ENCODE data around the gene HDAC4.

HDAC4 gene

DNA sequence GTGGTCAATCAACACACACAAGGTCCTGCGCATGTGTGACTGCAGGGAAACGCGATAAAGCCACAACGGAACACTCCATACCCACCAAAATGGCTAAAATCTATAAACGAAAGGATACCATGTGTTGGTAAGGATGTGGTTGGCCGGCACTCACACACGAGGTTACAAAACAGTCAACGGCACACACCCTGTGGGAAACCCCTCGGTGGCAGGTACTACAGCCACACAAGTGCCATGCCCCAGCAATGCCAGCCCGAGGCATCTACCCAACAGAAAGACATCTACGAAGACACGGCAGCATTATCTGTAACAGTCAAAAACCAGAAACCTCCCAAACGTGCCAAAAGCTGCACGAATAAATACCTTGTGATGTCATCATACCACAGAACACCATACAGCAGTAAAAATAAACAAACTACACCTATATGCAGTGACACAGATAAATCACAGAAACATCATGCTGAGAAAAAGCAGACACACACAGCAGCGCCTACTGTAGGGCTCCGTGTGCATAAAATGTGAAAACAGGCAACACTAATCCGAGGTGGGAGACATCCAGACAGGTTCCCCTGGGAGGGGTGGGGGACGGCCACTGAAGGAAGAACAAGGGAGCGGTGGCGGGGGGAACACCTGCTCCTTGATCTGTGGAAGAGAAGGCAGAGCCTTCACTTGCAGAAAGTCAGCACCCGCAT lies 36.7 kb downstream of the HDAC4 start:
- H3K4me1 ChIP-seq (ENCODE audit: insufficient read depth, insufficient read length): peaks cover 4% of the 10 kb centered on the region
- H3K9ac ChIP-seq (ENCODE audit: insufficient read length, low read depth): no peak overlapping the region
- H3K36me3 ChIP-seq (ENCODE audit: insufficient read depth, insufficient read length, low read length): peaks cover 7% of the 10 kb centered on the region
- DNase-seq (ENCODE audit: low read depth, low spot score): no peak
- H3K4me3 ChIP-seq (ENCODE audit: insufficient read length, low read depth): no peak overlapping the region
- H3K27me3 ChIP-seq (ENCODE audit: insufficient read depth, insufficient read length): no peaks in the 10 kb centered on the region
- TF ChIP-seq ZNF274 (IDR thresholded peaks at IDR 0.05; ENCODE audit: low read depth, low read length): no peak
- no peak for TF ChIP-seq YY1 (IDR thresholded peaks at IDR 0.05; ENCODE audit: insufficient read depth, insufficient read length)
- TF ChIP-seq SUZ12 (IDR thresholded peaks at IDR 0.05; ENCODE audit: extremely low read depth, insufficient read depth, insufficient read length): no peak
- H3K9me3 ChIP-seq (ENCODE audit: insufficient read depth, low read length): no peaks in the 10 kb centered on the region

- no peak for DNase-seq (ENCODE audit: low read depth, low spot score)
- Histone ChIP-seq H3K36me3 (ENCODE audit: insufficient read depth, insufficient read length, low read length) (peaks cover 7% of the 10 kb centered on the region), H3K9ac (ENCODE audit: insufficient read length, low read depth) (no peak overlapping the region), H3K9me3 (ENCODE audit: insufficient read depth, low read length) (no peaks in the 10 kb centered on the region), H3K27me3 (ENCODE audit: insufficient read depth, insufficient read length) (no peaks in the 10 kb centered on the region), H3K4me1 (ENCODE audit: insufficient read depth, insufficient read length) (peaks cover 4% of the 10 kb centered on the region), H3K4me3 (ENCODE audit: insufficient read length, low read depth) (no peak overlapping the region)
- TF ChIP-seq SUZ12 (IDR thresholded peaks at IDR 0.05; ENCODE audit: extremely low read depth, insufficient read depth, insufficient read length) (no peak), ZNF274 (IDR thresholded peaks at IDR 0.05; ENCODE audit: low read depth, low read length) (no peak), YY1 (IDR thresholded peaks at IDR 0.05; ENCODE audit: insufficient read depth, insufficient read length) (no peak)
Measured at GRCh38 chr2:239362507-239362906, 38.3 kb downstream of the HDAC4 start.

DNA sequence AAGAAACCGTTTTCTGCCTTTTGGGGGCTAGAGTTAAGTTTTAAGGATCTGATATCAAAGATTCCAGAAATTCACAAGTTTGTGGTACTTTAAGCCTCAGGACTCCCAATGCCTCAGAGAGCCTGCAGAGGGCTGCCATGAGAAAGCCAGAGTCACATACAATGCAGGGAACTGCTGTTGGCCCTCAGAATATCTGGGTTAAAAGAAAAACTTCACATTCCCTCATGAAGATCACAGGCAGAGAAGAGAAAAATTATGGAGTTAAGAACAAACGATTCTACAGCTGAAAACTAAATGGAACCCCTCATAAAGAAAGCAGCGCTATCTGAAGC lies 39.5 kb downstream of the HDAC4 start:
- TF ChIP-seq SUZ12 (IDR thresholded peaks at IDR 0.05; ENCODE audit: extremely low read depth, insufficient read depth, insufficient read length) (no peak), ZNF274 (IDR thresholded peaks at IDR 0.05; ENCODE audit: low read depth, low read length) (no peak), YY1 (IDR thresholded peaks at IDR 0.05; ENCODE audit: insufficient read depth, insufficient read length) (no peak)
- Histone ChIP-seq H3K27me3 (ENCODE audit: insufficient read depth, insufficient read length) (no peaks in the 10 kb centered on the region), H3K4me1 (ENCODE audit: insufficient read depth, insufficient read length) (peaks cover 4% of the 10 kb centered on the region), H3K9me3 (ENCODE audit: insufficient read depth, low read length) (no peaks in the 10 kb centered on the region), H3K36me3 (ENCODE audit: insufficient read depth, insufficient read length, low read length) (peaks cover 7% of the 10 kb centered on the region), H3K4me3 (ENCODE audit: insufficient read length, low read depth) (no peak overlapping the region), H3K9ac (ENCODE audit: insufficient read length, low read depth) (no peak overlapping the region)
- DNase-seq (ENCODE audit: low read depth, low spot score): no peak

GRCh38 chr2:239360421-239361310 lies 40.2 kb downstream of the HDAC4 start:
- Histone ChIP-seq H3K4me3 (ENCODE audit: insufficient read length, low read depth) (no peak overlapping the region), H3K4me1 (ENCODE audit: insufficient read depth, insufficient read length) (peaks cover 4% of the 10 kb centered on the region), H3K9me3 (ENCODE audit: insufficient read depth, low read length) (peaks cover 3% of the 10 kb centered on the region), H3K27me3 (ENCODE audit: insufficient read depth, insufficient read length) (no peaks in the 10 kb centered on the region), H3K36me3 (ENCODE audit: insufficient read depth, insufficient read length, low read length) (peaks cover 2% of the 10 kb centered on the region), H3K9ac (ENCODE audit: insufficient read length, low read depth) (no peak overlapping the region)
- no peak for TF ChIP-seq ZNF274 (IDR thresholded peaks at IDR 0.05; ENCODE audit: low read depth, low read length)
- TF ChIP-seq YY1 (IDR thresholded peaks at IDR 0.05; ENCODE audit: insufficient read depth, insufficient read length): no peak
- no peak for TF ChIP-seq SUZ12 (IDR thresholded peaks at IDR 0.05; ENCODE audit: extremely low read depth, insufficient read depth, insufficient read length)
- DNase-seq (ENCODE audit: low read depth, low spot score): no peak

GRCh38 chr2:239360008-239360407 lies 40.8 kb downstream of the HDAC4 start:
- no peak for DNase-seq (ENCODE audit: low read depth, low spot score)
- Histone ChIP-seq H3K9me3 (ENCODE audit: insufficient read depth, low read length) (peaks cover 10% of the 10 kb centered on the region), H3K36me3 (ENCODE audit: insufficient read depth, insufficient read length, low read length) (no peaks in the 10 kb centered on the region), H3K4me3 (ENCODE audit: insufficient read length, low read depth) (no peak overlapping the region), H3K27me3 (ENCODE audit: insufficient read depth, insufficient read length) (no peaks in the 10 kb centered on the region), H3K4me1 (ENCODE audit: insufficient read depth, insufficient read length) (peaks cover 4% of the 10 kb centered on the region), H3K9ac (ENCODE audit: insufficient read length, low read depth) (no peak overlapping the region)
- no peak for TF ChIP-seq ZNF274 (IDR thresholded peaks at IDR 0.05; ENCODE audit: low read depth, low read length)
- no peak for TF ChIP-seq SUZ12 (IDR thresholded peaks at IDR 0.05; ENCODE audit: extremely low read depth, insufficient read depth, insufficient read length)
- TF ChIP-seq YY1 (IDR thresholded peaks at IDR 0.05; ENCODE audit: insufficient read depth, insufficient read length): no peak

DNA sequence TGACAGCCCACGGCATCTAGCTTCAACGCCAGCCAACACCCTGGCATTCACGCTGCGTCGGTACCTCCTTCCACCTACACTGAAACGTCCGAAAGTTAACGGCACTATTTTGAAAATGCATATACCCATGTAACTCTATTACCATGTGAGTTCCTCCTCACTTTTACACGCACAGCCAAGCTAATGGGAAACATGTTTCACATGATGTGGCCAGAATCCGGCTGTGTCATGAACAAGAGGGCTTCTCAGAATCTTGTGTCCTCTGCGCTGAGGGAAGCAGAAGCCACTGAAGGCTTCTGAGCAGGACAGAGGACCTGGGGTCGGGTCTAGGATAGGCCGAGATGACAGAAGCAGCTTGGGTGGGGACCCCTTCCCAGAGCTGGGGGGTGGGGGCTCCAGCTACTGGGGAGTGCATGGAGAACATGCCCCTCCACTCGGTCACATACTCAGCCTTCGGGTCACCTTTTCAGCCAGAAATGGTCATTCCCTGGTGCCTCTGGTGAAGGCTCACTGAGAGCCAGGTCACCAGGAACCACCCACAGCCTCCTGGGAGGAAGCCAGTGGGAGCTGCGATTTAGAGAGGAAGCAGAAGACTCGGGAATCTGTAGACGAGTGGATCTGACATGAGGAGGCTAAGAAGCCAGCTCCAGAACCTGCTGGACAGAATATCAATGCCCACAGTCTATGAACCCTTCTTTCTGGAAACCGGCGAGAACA lies 41.5 kb downstream of the HDAC4 start:
- no peak for TF ChIP-seq ZNF274 (IDR thresholded peaks at IDR 0.05; ENCODE audit: low read depth, low read length)
- no peak for TF ChIP-seq YY1 (IDR thresholded peaks at IDR 0.05; ENCODE audit: insufficient read depth, insufficient read length)
- TF ChIP-seq SUZ12 (IDR thresholded peaks at IDR 0.05; ENCODE audit: extremely low read depth, insufficient read depth, insufficient read length): no peak
- Histone ChIP-seq H3K9me3 (ENCODE audit: insufficient read depth, low read length) (peaks cover 16% of the 10 kb centered on the region), H3K36me3 (ENCODE audit: insufficient read depth, insufficient read length, low read length) (no peaks in the 10 kb centered on the region), H3K4me1 (ENCODE audit: insufficient read depth, insufficient read length) (peaks cover 4% of the 10 kb centered on the region), H3K27me3 (ENCODE audit: insufficient read depth, insufficient read length) (no peaks in the 10 kb centered on the region), H3K4me3 (ENCODE audit: insufficient read length, low read depth) (no peak overlapping the region), H3K9ac (ENCODE audit: insufficient read length, low read depth) (no peak overlapping the region)
- DNase-seq (ENCODE audit: low read depth, low spot score): no peak
